HT-29 (cell line): ENCODE measurements around the gene GALNT15. TPM values are rescaled to one million over a fixed set of nuclear protein-coding genes. Genes with fewer than 3 reads are reported as not detected.
A peak's percentile ranks its signal among the peaks of the same experiment; 100 is the strongest.

Source experiments
- DNase-seq: peaks from one replicate; pipeline ENCODE4 v3.0.0-alpha.2; 2015; ENCODE audit warnings: low spot score
- total RNA-seq: library from RNA; depleted of rRNA; stranded (reverse); fragments of >200 nt; shearing (Covaris generic); gene quantifications from 2 replicates; pipeline ENCODE4 v1.2.3, GENCODE V29; 2014

Gene GALNT15
- total RNA-seq, 1 experiment from 2014 or later: not detected

GRCh38 chr3:16150285-16150684 lies 24.2 kb upstream of the GALNT15 start:
- DNase-seq: no peak

GRCh38 chr3:16151109-16151508 lies 23.4 kb upstream of the GALNT15 start:
- no peak for DNase-seq

- no peak for DNase-seq
Measured at GRCh38 chr3:16168211-16168610, 6.3 kb upstream of the GALNT15 start.

- no peak for DNase-seq
Measured at GRCh38 chr3:16171009-16171408, 3.5 kb upstream of the GALNT15 start.

- no peak for DNase-seq
Measured at GRCh38 chr3:16171825-16172224, 2.7 kb upstream of the GALNT15 start.

GRCh38 chr3:16173283-16174025 lies 1.0 kb upstream of the GALNT15 start:
- no peak for DNase-seq

GRCh38 chr3:16174026-16174355 lies 489 bp upstream of the GALNT15 start:
- DNase-seq: no peak

- no peak for DNase-seq
Measured at GRCh38 chr3:16174976-16175901, 759 bp downstream of the GALNT15 start.

GRCh38 chr3:16176391-16177030 lies 2.0 kb downstream of the GALNT15 start:
- no peak for DNase-seq

- no peak for DNase-seq
Measured at GRCh38 chr3:16177382-16177781, 2.9 kb downstream of the GALNT15 start.

GRCh38 chr3:16177962-16178627 lies 3.6 kb downstream of the GALNT15 start:
- peak; percentile 56 for DNase-seq

GRCh38 chr3:16178628-16178988 lies 4.1 kb downstream of the GALNT15 start:
- DNase-seq: no peak

- no peak for DNase-seq
Measured at GRCh38 chr3:16179261-16179660, 4.8 kb downstream of the GALNT15 start.

GRCh38 chr3:16179771-16180736 lies 5.6 kb downstream of the GALNT15 start:
- no peak for DNase-seq

- no peak for DNase-seq
Measured at GRCh38 chr3:16180737-16181134, 6.3 kb downstream of the GALNT15 start.

GRCh38 chr3:16181361-16181760 lies 6.9 kb downstream of the GALNT15 start:
- DNase-seq: no peak

GRCh38 chr3:16182183-16182582 lies 7.7 kb downstream of the GALNT15 start:
- no peak for DNase-seq

- DNase-seq: no peak
Measured at GRCh38 chr3:16182612-16183011, 8.1 kb downstream of the GALNT15 start.

GRCh38 chr3:16183082-16183481 lies 8.6 kb downstream of the GALNT15 start:
- DNase-seq: no peak

GRCh38 chr3:16183601-16184270 lies 9.3 kb downstream of the GALNT15 start:
- DNase-seq: no peak
